Measurements from ENCODE around the gene PLAGL1.

DNA sequence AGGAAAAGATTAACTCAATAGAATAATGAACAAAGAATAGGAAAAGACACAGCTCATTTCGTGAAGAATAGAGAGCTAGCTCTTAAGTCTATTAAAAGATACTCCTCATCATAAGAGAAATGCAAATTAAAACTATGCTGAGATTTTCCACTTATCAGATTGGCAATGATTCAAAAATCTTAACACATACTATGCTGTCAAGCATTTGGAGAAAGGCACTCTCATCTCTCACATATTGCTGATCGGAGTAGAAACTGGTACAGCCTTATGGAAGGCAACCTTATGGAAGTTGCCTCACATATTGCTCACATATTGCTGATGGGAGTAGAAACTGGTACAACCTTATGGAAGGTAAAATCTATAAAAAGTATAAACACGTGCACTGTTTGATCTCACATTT lies 21.4 kb upstream of the PLAGL1 start:
- TF ChIP-seq, protein P1, sequence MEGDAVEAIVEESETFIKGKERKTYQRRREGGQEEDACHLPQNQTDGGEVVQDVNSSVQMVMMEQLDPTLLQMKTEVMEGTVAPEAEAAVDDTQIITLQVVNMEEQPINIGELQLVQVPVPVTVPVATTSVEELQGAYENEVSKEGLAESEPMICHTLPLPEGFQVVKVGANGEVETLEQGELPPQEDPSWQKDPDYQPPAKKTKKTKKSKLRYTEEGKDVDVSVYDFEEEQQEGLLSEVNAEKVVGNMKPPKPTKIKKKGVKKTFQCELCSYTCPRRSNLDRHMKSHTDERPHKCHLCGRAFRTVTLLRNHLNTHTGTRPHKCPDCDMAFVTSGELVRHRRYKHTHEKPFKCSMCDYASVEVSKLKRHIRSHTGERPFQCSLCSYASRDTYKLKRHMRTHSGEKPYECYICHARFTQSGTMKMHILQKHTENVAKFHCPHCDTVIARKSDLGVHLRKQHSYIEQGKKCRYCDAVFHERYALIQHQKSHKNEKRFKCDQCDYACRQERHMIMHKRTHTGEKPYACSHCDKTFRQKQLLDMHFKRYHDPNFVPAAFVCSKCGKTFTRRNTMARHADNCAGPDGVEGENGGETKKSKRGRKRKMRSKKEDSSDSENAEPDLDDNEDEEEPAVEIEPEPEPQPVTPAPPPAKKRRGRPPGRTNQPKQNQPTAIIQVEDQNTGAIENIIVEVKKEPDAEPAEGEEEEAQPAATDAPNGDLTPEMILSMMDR (IDR thresholded peaks at IDR 0.05; ENCODE audit: insufficient read depth, low read depth, low read length), result no peak
- no peak for TF ChIP-seq EZH2 (IDR thresholded peaks at IDR 0.05; ENCODE audit: insufficient read depth, low read length)

All from astrocyte (in vitro differentiated cells and primary cell).